Breast epithelium (tissue), 4 donors: Measurements from ENCODE around the gene AFF3. TPM values are rescaled to one million over a fixed set of nuclear protein-coding genes. Genes with fewer than 3 reads are reported as not detected.
"Not testable (repeated sequence)": the region's sequence is repeated elsewhere in the genome, so short reads cannot be mapped to it uniquely, and the experiment has no call there.

Source experiments
- DNase-seq, 2 donors: peaks; one replicate each; pipeline ENCODE4 v3.0.0-alpha.2; 2019; ENCODE audit warnings: low spot score in 2 of 2
- H3K27ac ChIP-seq, 2 donors: fragments of 200-600 bp; sonication (generic) in 1 of 2; one replicate each; pipeline ENCODE4 v1.5.1; 2016 to 2019; ENCODE audit warnings: mild to moderate bottlenecking in 1 of 2
- H3K27me3 ChIP-seq, 2 donors: fragments of 200-600 bp; sonication (generic) in 1 of 2; one replicate each; pipeline versions ENCODE4 v1.5.1 to v1.6.0; 2017 to 2019; ENCODE audit warnings: control low read depth in 1 of 2, mild to moderate bottlenecking in 1 of 2
- H3K36me3 ChIP-seq: fragments of 200-600 bp; one replicate; pipeline ENCODE4 v1.5.1; 2019
- H3K4me1 ChIP-seq, 2 donors: fragments of 200-600 bp; sonication (generic); one replicate each; pipeline ENCODE4 v1.5.1; 2016 to 2019; ENCODE audit warnings: control low read depth in 1 of 2
- H3K4me3 ChIP-seq, 3 donors: fragments of 200-600 bp; sonication (generic); 1 replicate in 2 of 3; 2 replicates in 1 of 3; pipeline ENCODE4 v1.5.1; 2016 to 2019; ENCODE audit warnings: mild to moderate bottlenecking in 3 of 3, moderate library complexity in 2 of 3
- H3K9me3 ChIP-seq, 2 donors: fragments of 200-600 bp; sonication (generic) in 1 of 2; one replicate each; pipeline ENCODE4 v1.5.1; 2016 to 2019; ENCODE audit warnings: control low read depth in 1 of 2
- POLR2A ChIP-seq: fragments of 450-650 bp; IDR thresholded peaks from one replicate; pipeline ENCODE4 v1.6.1; 2016; ENCODE audit warnings: antibody characterized with exemption, mild to moderate bottlenecking, moderate library complexity
- POLR2AphosphoS5 ChIP-seq, 3 donors: sonication (generic); formaldehyde crosslinking; IDR thresholded peaks; one replicate each; pipeline ENCODE4 v1.6.1; 2017; ENCODE audit warnings: antibody characterized with exemption in 3 of 3
- intact Hi-C: fragments of 100-400 bp; cut with DNase I; formaldehyde crosslinking; loops from one replicate; pipeline ENCODE4 v1.15.1; 2023; ENCODE audit warnings: low total_unique reads
- total RNA-seq, 3 donors: library from RNA; depleted of rRNA; stranded (reverse); fragments of >200 nt; gene quantifications; one replicate each; pipeline ENCODE4 v1.1.0, GENCODE V29; 2016
- TF ChIP-seq, protein P1 (sequence below), 3 donors: fragments of 450-650 bp; IDR thresholded peaks; one replicate each; pipeline ENCODE4 v1.5.1; 2016 to 2017; ENCODE audit warnings: antibody characterized with exemption in 3 of 3, mild to moderate bottlenecking in 3 of 3, moderate library complexity in 3 of 3

The AFF3 gene
- total RNA-seq, 3 donors from 2014 or later, result 8.2 to 116 (median 63.6) TPM

- H3K4me1 ChIP-seq, result no peaks in the 10 kb centered on the region
- H3K4me3 ChIP-seq, result no peak overlapping the region
- no peak for DNase-seq
- H3K9me3 ChIP-seq, result no peaks in the 10 kb centered on the region
- intact Hi-C loops, result no loop called here
- no peaks in the 10 kb centered on the region for H3K36me3 ChIP-seq
- no peak overlapping the region for H3K27ac ChIP-seq
- TF ChIP-seq, protein P1, sequence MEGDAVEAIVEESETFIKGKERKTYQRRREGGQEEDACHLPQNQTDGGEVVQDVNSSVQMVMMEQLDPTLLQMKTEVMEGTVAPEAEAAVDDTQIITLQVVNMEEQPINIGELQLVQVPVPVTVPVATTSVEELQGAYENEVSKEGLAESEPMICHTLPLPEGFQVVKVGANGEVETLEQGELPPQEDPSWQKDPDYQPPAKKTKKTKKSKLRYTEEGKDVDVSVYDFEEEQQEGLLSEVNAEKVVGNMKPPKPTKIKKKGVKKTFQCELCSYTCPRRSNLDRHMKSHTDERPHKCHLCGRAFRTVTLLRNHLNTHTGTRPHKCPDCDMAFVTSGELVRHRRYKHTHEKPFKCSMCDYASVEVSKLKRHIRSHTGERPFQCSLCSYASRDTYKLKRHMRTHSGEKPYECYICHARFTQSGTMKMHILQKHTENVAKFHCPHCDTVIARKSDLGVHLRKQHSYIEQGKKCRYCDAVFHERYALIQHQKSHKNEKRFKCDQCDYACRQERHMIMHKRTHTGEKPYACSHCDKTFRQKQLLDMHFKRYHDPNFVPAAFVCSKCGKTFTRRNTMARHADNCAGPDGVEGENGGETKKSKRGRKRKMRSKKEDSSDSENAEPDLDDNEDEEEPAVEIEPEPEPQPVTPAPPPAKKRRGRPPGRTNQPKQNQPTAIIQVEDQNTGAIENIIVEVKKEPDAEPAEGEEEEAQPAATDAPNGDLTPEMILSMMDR (IDR thresholded peaks at IDR 0.05), result no peak
- TF ChIP-seq POLR2AphosphoS5 (IDR thresholded peaks at IDR 0.05), result no peak
- TF ChIP-seq POLR2A, result no peak
- H3K27me3 ChIP-seq, result no peaks in the 10 kb centered on the region
These were observed 19.7 kb upstream of the AFF3 start for GRCh38 chr2:100161945-100162620.

DNA sequence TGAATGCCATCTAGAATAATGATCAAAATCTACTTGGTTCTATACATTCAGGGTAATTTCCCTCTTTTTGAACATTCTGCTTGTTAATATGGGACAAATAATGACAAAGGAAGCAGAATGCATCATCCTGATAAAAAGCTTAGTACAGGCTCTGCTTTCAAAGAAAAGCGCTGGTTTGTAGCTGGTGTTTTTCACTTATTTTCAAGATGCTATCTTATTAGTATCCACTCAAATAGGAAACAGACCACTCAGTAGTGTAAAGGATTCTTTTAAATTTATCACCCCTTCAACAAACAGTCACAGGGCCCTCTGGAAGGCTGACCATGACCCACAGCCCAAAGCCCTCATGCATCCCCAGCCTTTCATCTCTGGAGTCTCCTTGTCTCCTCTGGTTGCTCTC is 18.0 kb upstream of the AFF3 start:
- Histone ChIP-seq H3K27me3 (no peaks in the 10 kb centered on the region), H3K4me1 (no peaks in the 10 kb centered on the region), H3K36me3 (no peaks in the 10 kb centered on the region), H3K4me3 (no peak overlapping the region), H3K9me3 (no peaks in the 10 kb centered on the region), H3K27ac (no peak overlapping the region)
- intact Hi-C loops, result no loop called here
- no peak for DNase-seq
- TF ChIP-seq, protein P1 (IDR thresholded peaks at IDR 0.05), result no peak
- TF ChIP-seq POLR2AphosphoS5 (IDR thresholded peaks at IDR 0.05) (no peak), POLR2A (no peak)

GRCh38 chr2:100151832-100152231 is 9.4 kb upstream of the AFF3 start:
- H3K27me3 ChIP-seq, H3K4me3 ChIP-seq, H3K36me3 ChIP-seq, intact Hi-C loops, H3K4me1 ChIP-seq, DNase-seq, H3K27ac ChIP-seq: not testable (repeated sequence)
- peaks cover 7 to 12% of the 10 kb centered on the region in 2 donors for H3K9me3 ChIP-seq

GRCh38 chr2:100151310-100151709 is 8.9 kb upstream of the AFF3 start:
- intact Hi-C loops, result no loop called here
- TF ChIP-seq, protein P1 (IDR thresholded peaks at IDR 0.05), result no peak
- TF ChIP-seq POLR2A, result no peak
- TF ChIP-seq POLR2AphosphoS5 (IDR thresholded peaks at IDR 0.05), result no peak

DNA sequence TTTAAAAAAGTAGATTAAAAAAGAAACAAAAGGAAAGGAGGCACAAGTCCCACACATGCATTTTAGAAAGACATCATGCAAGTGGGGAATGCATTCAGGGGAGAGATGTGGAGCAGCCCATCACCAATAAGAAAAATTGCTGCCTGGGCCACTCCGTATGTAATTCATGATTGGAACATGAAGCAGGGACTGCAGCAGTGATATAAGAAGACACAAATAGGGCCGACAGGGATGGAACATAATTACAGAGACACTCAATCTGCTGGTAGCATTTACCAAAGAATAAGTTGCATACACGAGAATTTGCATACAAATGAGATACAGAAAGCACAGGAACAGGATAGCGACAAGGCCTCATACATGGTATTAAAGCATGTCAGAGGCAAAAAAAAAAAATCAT is 6.5 kb upstream of the AFF3 start:
- Histone ChIP-seq H3K36me3 (no peaks in the 10 kb centered on the region), H3K27ac (no peak overlapping the region), H3K27me3 (no peaks in the 10 kb centered on the region), H3K9me3 (peaks cover 7 to 12% of the 10 kb centered on the region in 2 donors), H3K4me3 (no peak overlapping the region), H3K4me1 (no peaks in the 10 kb centered on the region)
- intact Hi-C loops, result no loop called here
- no peak for TF ChIP-seq POLR2AphosphoS5 (IDR thresholded peaks at IDR 0.05)
- TF ChIP-seq, protein P1 (IDR thresholded peaks at IDR 0.05), result no peak
- no peak for TF ChIP-seq POLR2A
- no peak for DNase-seq

More at GRCh38 chr2:100151310-100151709, 8.9 kb upstream of the AFF3 start:
- Histone ChIP-seq H3K27me3 (no peaks in the 10 kb centered on the region), H3K4me1 (no peaks in the 10 kb centered on the region), H3K4me3 (no peak overlapping the region), H3K9me3 (peaks cover 7 to 12% of the 10 kb centered on the region in 2 donors), H3K36me3 (no peaks in the 10 kb centered on the region), H3K27ac (no peak overlapping the region)
- no peak for DNase-seq

DNA sequence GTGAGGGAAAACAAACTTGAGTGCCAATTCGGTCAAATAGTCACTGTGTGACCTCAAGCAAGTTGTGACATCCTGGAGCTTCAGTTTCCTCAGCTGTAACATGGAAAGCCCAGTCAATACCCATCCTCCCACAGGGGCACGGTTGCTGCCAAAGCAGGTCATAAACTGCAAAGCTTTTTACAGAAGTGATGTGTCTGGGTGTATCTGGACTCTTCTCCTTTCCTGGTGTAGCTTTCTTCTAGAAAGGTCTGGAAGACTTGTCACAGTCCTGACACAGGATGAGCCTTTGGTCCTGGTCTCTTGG is 4.2 kb upstream of the AFF3 start:
- intact Hi-C loops, result no loop called here
- H3K4me3 ChIP-seq, result no peak overlapping the region
- H3K9me3 ChIP-seq, result peaks cover 7 to 12% of the 10 kb centered on the region in 2 donors

More for the DNA sequence above, 4.2 kb upstream of the AFF3 start:
- no peaks in the 10 kb centered on the region for H3K36me3 ChIP-seq
- TF ChIP-seq, protein P1 (IDR thresholded peaks at IDR 0.05), result no peak
- TF ChIP-seq POLR2A, result no peak
- TF ChIP-seq POLR2AphosphoS5 (IDR thresholded peaks at IDR 0.05), result no peak
- no peak overlapping the region for H3K27ac ChIP-seq
- no peaks in the 10 kb centered on the region for H3K27me3 ChIP-seq
- no peaks in the 10 kb centered on the region for H3K4me1 ChIP-seq
- no peak for DNase-seq
